ENCODE measurements around the gene TXK.

DNA sequence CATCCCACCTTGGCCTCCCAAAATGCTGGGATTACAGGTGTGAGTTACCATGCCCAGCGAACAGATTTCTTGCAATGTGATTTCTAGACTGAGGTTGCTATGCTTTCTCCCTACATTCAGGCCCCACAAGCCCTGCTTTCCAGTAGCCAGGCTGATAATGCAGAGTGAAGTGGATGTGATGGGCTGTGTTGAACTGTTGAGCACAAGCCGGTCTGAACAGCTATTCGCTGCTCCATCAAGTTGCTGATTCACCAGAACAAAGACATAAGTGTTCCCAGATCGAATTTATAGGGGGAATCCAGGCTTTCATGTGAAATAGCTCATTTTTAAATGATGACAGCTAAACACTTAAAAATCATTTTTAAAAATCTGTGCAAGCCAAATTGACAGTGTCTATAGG is 109.5 kb downstream of the TXK start:
- TF ChIP-seq, protein P1, sequence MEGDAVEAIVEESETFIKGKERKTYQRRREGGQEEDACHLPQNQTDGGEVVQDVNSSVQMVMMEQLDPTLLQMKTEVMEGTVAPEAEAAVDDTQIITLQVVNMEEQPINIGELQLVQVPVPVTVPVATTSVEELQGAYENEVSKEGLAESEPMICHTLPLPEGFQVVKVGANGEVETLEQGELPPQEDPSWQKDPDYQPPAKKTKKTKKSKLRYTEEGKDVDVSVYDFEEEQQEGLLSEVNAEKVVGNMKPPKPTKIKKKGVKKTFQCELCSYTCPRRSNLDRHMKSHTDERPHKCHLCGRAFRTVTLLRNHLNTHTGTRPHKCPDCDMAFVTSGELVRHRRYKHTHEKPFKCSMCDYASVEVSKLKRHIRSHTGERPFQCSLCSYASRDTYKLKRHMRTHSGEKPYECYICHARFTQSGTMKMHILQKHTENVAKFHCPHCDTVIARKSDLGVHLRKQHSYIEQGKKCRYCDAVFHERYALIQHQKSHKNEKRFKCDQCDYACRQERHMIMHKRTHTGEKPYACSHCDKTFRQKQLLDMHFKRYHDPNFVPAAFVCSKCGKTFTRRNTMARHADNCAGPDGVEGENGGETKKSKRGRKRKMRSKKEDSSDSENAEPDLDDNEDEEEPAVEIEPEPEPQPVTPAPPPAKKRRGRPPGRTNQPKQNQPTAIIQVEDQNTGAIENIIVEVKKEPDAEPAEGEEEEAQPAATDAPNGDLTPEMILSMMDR (CRISPR knock-in tag; IDR thresholded peaks at IDR 0.05): no peak
- TF ChIP-seq ZNF12 (CRISPR knock-in tag; IDR thresholded peaks at IDR 0.05) (no peak), ZFX (CRISPR knock-in tag; IDR thresholded peaks at IDR 0.05; ENCODE audit: low read depth) (no peak), SIN3A (IDR thresholded peaks at IDR 0.05; ENCODE audit: borderline replicate concordance, low read depth, low read length) (no peak), SALL2 (CRISPR knock-in tag; IDR thresholded peaks at IDR 0.05) (no peak), NPAS2 (CRISPR knock-in tag; IDR thresholded peaks at IDR 0.05; ENCODE audit: borderline replicate concordance) (no peak), POLR2A (IDR thresholded peaks at IDR 0.05; ENCODE audit: insufficient read depth in 1 of 2, low read depth in 2 of 2, low read length in 2 of 2) (no peak), BHLHE40 (IDR thresholded peaks at IDR 0.05; ENCODE audit: low read length) (no peak), ZNF253 (CRISPR knock-in tag; IDR thresholded peaks at IDR 0.05; ENCODE audit: borderline replicate concordance) (no peak), SMAD1 (CRISPR knock-in tag; IDR thresholded peaks at IDR 0.05; ENCODE audit: borderline replicate concordance, low read depth) (no peak), MTA3 (CRISPR knock-in tag; IDR thresholded peaks at IDR 0.05) (no peak), TAF1 (CRISPR knock-in tag; IDR thresholded peaks at IDR 0.05) (no peak)
- TF ChIP-seq, protein P2, sequence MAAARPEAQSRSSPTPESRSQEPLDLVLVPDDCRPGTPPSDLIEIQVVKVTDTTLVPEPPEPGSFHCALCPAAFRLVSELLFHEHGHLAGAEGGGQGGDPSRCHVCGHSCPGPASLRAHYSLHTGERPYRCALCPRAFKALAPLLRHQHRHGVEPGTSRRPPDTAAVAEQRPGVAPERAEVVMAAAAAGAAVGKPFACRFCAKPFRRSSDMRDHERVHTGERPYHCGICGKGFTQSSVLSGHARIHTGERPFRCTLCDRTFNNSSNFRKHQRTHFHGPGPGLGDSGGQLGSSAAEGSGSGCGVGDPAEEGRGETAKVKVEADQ (CRISPR knock-in tag; IDR thresholded peaks at IDR 0.05; ENCODE audit: borderline replicate concordance): no peak

All from HepG2 (cell line).